HEK293 (cell line): Measurements from ENCODE around the gene EFNA2.

Experiments
- CTCF ChIA-PET: fragments of 350-600 bp; formaldehyde crosslinking; extraction: SDS; loops from one replicate; lab custom pipeline; 2021; ENCODE audit warnings: antibody characterized with exemption; lab: Yijun Ruan, JAX
- POLR2A ChIA-PET: fragments of 300-600 bp; formaldehyde crosslinking; extraction: SDS; loops from one replicate; lab custom pipeline; 2020; ENCODE audit warnings: antibody characterized with exemption, inconsistent platforms; lab: Yijun Ruan, JAX
- H3K27ac ChIP-seq: fragments of 200-500 bp; sonication (Bioruptor generic); 2 replicates; pipeline ENCODE4 v1.5.1; 2014; ENCODE audit warnings: low read depth, low read length, control low read depth, inconsistent platforms; ENCODE audit errors: extremely low read depth
- H3K36me3 ChIP-seq, 2 experiments: fragments of 200-500 bp in 1 of 2; sonication (Bioruptor generic) in 1 of 2; 1 replicate in 1 of 2; 2 replicates in 1 of 2; pipeline ENCODE4 v1.5.1; 2014 to 2017; ENCODE audit warnings: inconsistent platforms in 2 of 2, low read length in 2 of 2; ENCODE audit not compliant: control insufficient read depth in 2 of 2, insufficient read depth in 1 of 2
- H3K4me1 ChIP-seq: fragments of 200-500 bp; sonication (Bioruptor generic); 2 replicates; pipeline ENCODE4 v1.5.1; 2014; ENCODE audit warnings: mild to moderate bottlenecking, low read length, inconsistent platforms; ENCODE audit not compliant: control insufficient read depth, insufficient read depth
- H3K4me3 ChIP-seq: 2 replicates; pipeline ENCODE4 v1.5.1; 2011; ENCODE audit warnings: low read depth, mild to moderate bottlenecking, control low read depth, low read length, moderate library complexity
- H3K9me3 ChIP-seq: fragments of 200-500 bp; sonication (Bioruptor generic); 2 replicates; pipeline ENCODE4 v1.5.1; 2014; ENCODE audit warnings: low read depth, low read length, inconsistent platforms; ENCODE audit not compliant: control insufficient read depth, insufficient read depth
- CTCF ChIP-seq: fragments of 450-650 bp; formaldehyde crosslinking; IDR thresholded peaks from 2 replicates; pipeline ENCODE4 v1.5.1; 2016; ENCODE audit warnings: missing biosample characterization, missing genetic modification characterization
- HOXC10 ChIP-seq: sonication (generic); formaldehyde crosslinking; IDR thresholded peaks from 2 replicates; pipeline ENCODE4 v1.8.1; 2023; ENCODE audit warnings: mild to moderate bottlenecking, missing genetic modification reagents
- KLF8 ChIP-seq: fragments of 450-650 bp; formaldehyde crosslinking; IDR thresholded peaks from 2 replicates; pipeline ENCODE4 v1.5.1; 2016; ENCODE audit warnings: missing biosample characterization, missing genetic modification characterization
- OSR2 ChIP-seq: fragments of 450-650 bp; formaldehyde crosslinking; IDR thresholded peaks from 2 replicates; pipeline ENCODE4 v1.5.1; 2016; ENCODE audit warnings: missing biosample characterization, missing genetic modification characterization
- PATZ1 ChIP-seq: fragments of 450-650 bp; formaldehyde crosslinking; IDR thresholded peaks from 2 replicates; pipeline ENCODE4 v1.5.1; 2016; ENCODE audit warnings: missing biosample characterization, missing genetic modification characterization
- PBX3 ChIP-seq: sonication (generic); formaldehyde crosslinking; IDR thresholded peaks from 2 replicates; pipeline ENCODE4 v1.8.1; 2022; ENCODE audit warnings: mild to moderate bottlenecking, moderate library complexity, missing genetic modification reagents
- SP3 ChIP-seq: fragments of 450-650 bp; formaldehyde crosslinking; IDR thresholded peaks from 2 replicates; pipeline ENCODE4 v1.5.1; 2016; ENCODE audit warnings: missing biosample characterization, missing genetic modification characterization
- TRIM28 ChIP-seq: IDR thresholded peaks from 2 replicates; pipeline ENCODE4 v1.6.1; 2011; ENCODE audit warnings: low read length, control low read depth, borderline replicate concordance
- YY1 ChIP-seq: fragments of 450-650 bp; formaldehyde crosslinking; IDR thresholded peaks from 2 replicates; pipeline ENCODE4 v1.5.1; 2018; ENCODE audit warnings: missing biosample characterization, missing genetic modification characterization
- ZBTB1 ChIP-seq: fragments of 450-650 bp; formaldehyde crosslinking; IDR thresholded peaks from 2 replicates; pipeline ENCODE4 v1.5.1; 2016; ENCODE audit warnings: missing biosample characterization, missing genetic modification characterization
- ZBTB26 ChIP-seq: fragments of 450-650 bp; formaldehyde crosslinking; optimal IDR thresholded peaks from 2 replicates; pipeline ENCODE3; 2016; ENCODE audit warnings: missing biosample characterization, mild to moderate bottlenecking, missing genetic modification characterization
- ZBTB8A ChIP-seq: fragments of 450-650 bp; formaldehyde crosslinking; IDR thresholded peaks from 2 replicates; pipeline ENCODE4 v1.5.1; 2016; ENCODE audit warnings: missing biosample characterization, missing genetic modification characterization
- ZFHX2 ChIP-seq: fragments of 450-650 bp; formaldehyde crosslinking; conservative IDR thresholded peaks from 2 replicates; pipeline ENCODE4 v1.5.1; 2016; ENCODE audit warnings: missing biosample characterization, missing genetic modification characterization
- ZNF19 ChIP-seq: fragments of 450-650 bp; formaldehyde crosslinking; IDR thresholded peaks from 2 replicates; pipeline ENCODE4; 2016; ENCODE audit warnings: missing biosample characterization, missing genetic modification characterization, low read depth
- ZNF221 ChIP-seq: fragments of 450-650 bp; formaldehyde crosslinking; IDR thresholded peaks from 2 replicates; pipeline ENCODE4 v1.5.1; 2017; ENCODE audit warnings: missing biosample characterization, missing genetic modification characterization, borderline replicate concordance
- ZNF398 ChIP-seq: fragments of 450-650 bp; formaldehyde crosslinking; IDR thresholded peaks from 2 replicates; pipeline ENCODE4 v1.5.1; 2017; ENCODE audit warnings: missing biosample characterization, missing genetic modification characterization
- ZNF423 ChIP-seq: fragments of 450-650 bp; formaldehyde crosslinking; IDR thresholded peaks from 2 replicates; pipeline ENCODE4 v1.5.1; 2016; ENCODE audit warnings: missing biosample characterization, missing genetic modification characterization
- ZNF488 ChIP-seq: fragments of 450-650 bp; formaldehyde crosslinking; IDR thresholded peaks from 2 replicates; pipeline ENCODE4 v1.5.1; 2016; ENCODE audit warnings: missing biosample characterization, missing genetic modification characterization
- ZNF596 ChIP-seq: fragments of 450-650 bp; IDR thresholded peaks from 2 replicates; pipeline ENCODE4 v1.5.0; 2018; ENCODE audit warnings: missing biosample characterization, mild to moderate bottlenecking, missing genetic modification characterization, moderate library complexity
- ZNF624 ChIP-seq: fragments of 450-650 bp; formaldehyde crosslinking; IDR thresholded peaks from 2 replicates; pipeline ENCODE4 v1.5.1; 2017; ENCODE audit warnings: missing biosample characterization, missing genetic modification characterization
- ZNF654 ChIP-seq: fragments of 450-650 bp; formaldehyde crosslinking; IDR thresholded peaks from 2 replicates; pipeline ENCODE4 v1.5.1; 2016; ENCODE audit warnings: low read depth, missing biosample characterization, missing genetic modification characterization
- ZNF677 ChIP-seq: fragments of 450-650 bp; IDR thresholded peaks from 2 replicates; pipeline ENCODE4 v1.5.0; 2018; ENCODE audit warnings: missing biosample characterization, mild to moderate bottlenecking, missing genetic modification characterization, moderate library complexity
- ZNF692 ChIP-seq: fragments of 450-650 bp; formaldehyde crosslinking; IDR thresholded peaks from 2 replicates; pipeline ENCODE4 v1.5.1; 2016; ENCODE audit warnings: missing biosample characterization, missing genetic modification characterization
- ZNF776 ChIP-seq: fragments of 450-650 bp; formaldehyde crosslinking; IDR thresholded peaks from 2 replicates; pipeline ENCODE4 v1.5.0; 2017; ENCODE audit warnings: missing biosample characterization, missing genetic modification characterization, borderline replicate concordance
- ZNF837 ChIP-seq: fragments of 450-650 bp; formaldehyde crosslinking; IDR thresholded peaks from 2 replicates; pipeline ENCODE4 v1.5.1; 2016; ENCODE audit warnings: missing biosample characterization, missing genetic modification characterization
- ZSCAN16 ChIP-seq: fragments of 450-650 bp; formaldehyde crosslinking; IDR thresholded peaks from 2 replicates; pipeline ENCODE4 v1.5.1; 2016; ENCODE audit warnings: missing biosample characterization, missing genetic modification characterization
- ZSCAN23 ChIP-seq: fragments of 450-650 bp; formaldehyde crosslinking; IDR thresholded peaks from 2 replicates; pipeline ENCODE4 v1.5.1; 2016; ENCODE audit warnings: missing biosample characterization, missing genetic modification characterization

Gene EFNA2

GRCh38 chr19:1248786-1249297 is 36.8 kb upstream of the EFNA2 start:
- POLR2A ChIA-PET = interaction anchor here (0.9 to 1.0 kb wide), 2 partner anchors 18 to 20 kb away, joined by 4 to 17 read pairs; partner anchors contain the start of gene CIRBP
- CTCF ChIA-PET = interaction anchor here (0.7 kb wide), 1 partner anchor 146 kb away, joined by 4 read pairs; no protein-coding TSS in a partner anchor
- Histone ChIP-seq H3K9me3 (no peaks in the 10 kb centered on the region), H3K4me1 (peaks cover 9% of the 10 kb centered on the region), H3K4me3 (peak overlapping the region; percentile 67), H3K36me3 (peaks cover 0 to 22% of the 10 kb centered on the region in 2 experiments; a peak in 1 of 3 replicates), H3K27ac (peak overlapping the region; percentile 95)
- TF ChIP-seq ZNF654 (no peak), ZNF677 (0 out of 2 replicates have a peak, but pooled peaks have one; percentile 11), ZNF423 (peak; percentile 70; the same call in 1 of the 2 replicates), YY1 (tag by site-specific recombination) (no peak), ZNF398 (tag by site-specific recombination) (peak; percentile 41), ZNF837 (tag by site-specific recombination) (no peak), SP3 (tag by site-specific recombination) (0 out of 2 replicates have a peak, but pooled peaks have one; percentile 10), ZNF221 (no peak), ZNF776 (no peak), ZBTB26 (tag by site-specific recombination) (peak; percentile 74), CTCF (peak; percentile 66), ZSCAN23 (tag by site-specific recombination) (0 out of 2 replicates have a peak, but pooled peaks have one; percentile 30), ZNF624 (tag by site-specific recombination) (no peak), ZNF488 (tag by site-specific recombination) (no peak), HOXC10 (CRISPR knock-in tag) (no peak), ZBTB8A (tag by site-specific recombination) (peak; percentile 85), OSR2 (tag by site-specific recombination) (0 out of 2 replicates have a peak, but pooled peaks have one; percentile 17), ZFHX2 (tag by site-specific recombination) (0 out of 2 replicates have a peak, but pooled peaks have one; percentile 5), ZNF19 (tag by site-specific recombination) (no peak), ZSCAN16 (tag by site-specific recombination) (no peak), PBX3 (no peak), PATZ1 (tag by site-specific recombination) (peak; percentile 95), ZNF596 (tag by site-specific recombination) (no peak), ZBTB1 (0 out of 2 replicates have a peak, but pooled peaks have one; percentile 46), ZNF692 (tag by site-specific recombination) (peak; percentile 4), TRIM28 (no peak), KLF8 (tag by site-specific recombination) (peak; percentile 94)
